Epithelial cell of esophagus (primary cell): ENCODE measurements around the gene CCHCR1.

ENCODE experiments used
- DNase-seq: peaks from one replicate; pipeline ENCODE4 v3.0.0; 2010; ENCODE audit warnings: low read depth
- H3K4me3 ChIP-seq: 2 replicates; pipeline ENCODE4 v1.5.1; 2011; ENCODE audit warnings: mild to moderate bottlenecking, low read length, control low read depth
- CTCF ChIP-seq: IDR thresholded peaks from 2 replicates; pipeline ENCODE4 v1.5.1; 2011; ENCODE audit warnings: low read depth, mild to moderate bottlenecking, low read length, control low read depth, inconsistent platforms; ENCODE audit not compliant: insufficient read depth; ENCODE audit errors: missing control alignments

CCHCR1 gene

GRCh38 chr6:31162463-31163165 lies 5.0 kb upstream of the CCHCR1 start:
- no peak for TF ChIP-seq CTCF
- DNase-seq: no peak
- H3K4me3 ChIP-seq: no peak overlapping the region

- TF ChIP-seq CTCF: no peak
- no peak for DNase-seq
- H3K4me3 ChIP-seq: no peak overlapping the region
Measured at GRCh38 chr6:31161216-31162126, 3.9 kb upstream of the CCHCR1 start.

DNA sequence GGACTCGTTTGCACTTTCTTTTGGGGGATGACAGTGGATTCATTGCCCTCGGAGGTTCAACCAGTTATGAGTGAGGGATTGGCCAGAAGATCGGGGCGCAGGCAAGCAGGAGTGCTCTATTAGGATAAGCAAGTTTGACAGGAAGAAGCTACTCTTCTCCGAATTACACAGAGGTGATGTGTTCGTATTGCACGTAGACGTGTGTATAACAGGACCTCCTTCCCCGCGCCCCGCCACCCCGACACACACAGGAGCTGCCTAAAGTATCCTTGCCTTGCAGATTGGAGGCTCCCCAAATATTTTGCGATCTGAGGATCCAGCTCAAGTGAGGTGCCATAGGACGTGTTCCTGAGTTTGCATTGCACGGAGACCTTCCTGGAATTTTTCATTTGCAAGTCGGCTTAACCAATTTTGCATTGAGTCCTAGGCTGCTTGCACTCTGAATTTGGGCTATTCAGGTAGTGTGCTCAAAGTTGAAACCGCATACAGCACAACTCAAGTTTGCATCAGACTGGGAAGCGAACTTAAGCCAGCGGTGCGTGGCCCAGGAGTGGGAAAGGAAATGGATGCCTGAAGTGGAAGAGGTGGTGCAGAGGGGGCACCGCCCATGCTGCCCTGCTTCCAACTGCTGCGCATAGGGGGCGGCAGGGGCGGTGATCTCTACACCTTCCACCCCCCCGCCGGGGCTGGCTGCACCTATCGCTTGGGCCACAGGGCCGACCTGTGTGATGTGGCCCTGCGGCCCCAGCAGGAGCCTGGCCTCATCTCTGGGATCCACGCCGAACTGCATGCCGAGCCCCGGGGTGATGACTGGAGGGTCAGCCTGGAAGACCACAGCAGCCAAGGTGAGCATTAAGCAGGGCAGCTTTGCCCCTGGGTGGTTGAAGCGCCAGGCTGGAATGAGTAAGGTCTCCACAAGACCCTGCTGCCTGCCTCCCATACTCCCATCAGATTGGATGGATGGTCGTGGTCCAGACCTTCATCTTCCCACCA lies 1.6 kb upstream of the CCHCR1 start:
- TF ChIP-seq CTCF: no peak
- H3K4me3 ChIP-seq: peak overlapping the region; percentile 84
- DNase-seq: peak; percentile 66

DNA sequence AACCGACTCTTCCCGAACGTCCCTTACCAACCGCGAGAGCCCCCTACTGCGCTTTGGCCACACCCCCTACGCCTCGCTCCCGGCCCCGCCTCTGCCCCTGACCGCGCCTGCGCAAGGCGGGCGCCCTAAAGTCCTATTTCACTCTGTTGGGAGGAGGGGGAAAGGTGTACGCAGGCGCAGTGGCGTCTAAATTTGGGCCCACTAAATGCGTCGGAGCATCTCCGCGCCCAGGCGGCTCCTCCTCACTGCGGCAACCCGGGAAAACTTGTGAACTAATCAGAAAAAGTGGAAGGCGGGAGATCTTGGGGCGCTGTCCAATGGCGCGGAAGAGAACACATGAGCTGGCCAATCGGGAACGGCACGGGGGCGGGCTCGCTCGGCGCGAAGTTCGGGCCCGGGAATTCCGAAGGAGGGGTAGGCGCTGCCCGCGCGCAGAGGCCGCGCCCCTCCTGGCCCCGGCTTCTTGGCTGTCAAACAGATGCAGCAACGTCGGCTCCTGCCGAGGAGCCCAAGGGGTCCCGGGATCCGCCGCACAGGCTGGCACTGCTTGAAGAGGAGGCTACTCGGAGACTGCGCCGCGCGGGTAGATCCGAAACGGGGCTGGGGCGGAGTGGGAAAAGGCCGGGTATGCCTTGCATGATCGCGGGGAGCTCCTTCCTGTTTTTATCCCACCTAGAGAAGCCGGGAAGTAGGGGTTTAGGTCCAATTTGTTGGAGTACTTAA lies 699 bp upstream of the CCHCR1 start, which contains the start of gene TCF19:
TCF19 (plus strand) TSS at position 450 of the 723 bp plus-strand sequence. CDS start 881 bp downstream, outside the sequence.
- peak within 1 kb of the TSS; percentile 84 for H3K4me3 ChIP-seq
- TF ChIP-seq CTCF: no peak
- DNase-seq: peak; percentile 99

GRCh38 chr6:31156641-31157040 lies 961 bp downstream of the CCHCR1 start:
- no peak for TF ChIP-seq CTCF
- DNase-seq: no peak
- H3K4me3 ChIP-seq: no peak overlapping the region

GRCh38 chr6:31154436-31154835 lies 3.2 kb downstream of the CCHCR1 start:
- DNase-seq: no peak
- H3K4me3 ChIP-seq: no peak overlapping the region
- no peak for TF ChIP-seq CTCF
